K562 (cell line): ENCODE data around the gene BRAF. TPM values are rescaled to one million over a fixed set of nuclear protein-coding genes. Genes with fewer than 3 reads are reported as not detected.

Source experiments
- CEBPB ChIP-seq: fragments of 450-650 bp; IDR thresholded peaks from 2 replicates; pipeline ENCODE4 v1.6.1; 2016; ENCODE audit warnings: missing genetic modification characterization, missing compliant biosample characterization
- CTBP1 ChIP-seq: fragments of 450-650 bp; IDR thresholded peaks from 2 replicates; pipeline ENCODE4 v1.6.1; 2016; ENCODE audit warnings: borderline replicate concordance
- DPF2 ChIP-seq: fragments of 450-650 bp; IDR thresholded peaks from 2 replicates; pipeline ENCODE4 v1.6.1; 2016
- E2F3 ChIP-seq: fragments of 250-450 bp; sonication (Bioruptor Pico); IDR thresholded peaks from 2 replicates; pipeline ENCODE4 v1.4.0; 2020; ENCODE audit warnings: mild to moderate bottlenecking
- ETS2 ChIP-seq: IDR thresholded peaks from 2 replicates; pipeline ENCODE4 v1.6.1; 2016; ENCODE audit warnings: borderline replicate concordance, missing genetic modification characterization, mild to moderate bottlenecking, moderate library complexity, missing compliant biosample characterization; ENCODE audit not compliant: poor library complexity, severe bottlenecking
- FIP1L1 ChIP-seq: fragments of 200-400 bp; formaldehyde crosslinking; IDR thresholded peaks from 2 replicates; pipeline ENCODE4 v1.6.1; 2018; ENCODE audit warnings: mild to moderate bottlenecking, low read depth, low read length; ENCODE audit not compliant: poor library complexity, severe bottlenecking
- KAT2B ChIP-seq: IDR thresholded peaks from one replicate; pipeline ENCODE4 v1.6.1; 2012; ENCODE audit warnings: low read depth, mild to moderate bottlenecking, control low read depth, inconsistent platforms, low read length, moderate library complexity
- KDM4B ChIP-seq, 2 experiments: fragments of 450-650 bp in 1 of 2; sonication (generic) in 1 of 2; IDR thresholded peaks; 2 replicates each; pipeline ENCODE4 v1.6.1; 2016 to 2017; ENCODE audit warnings: borderline replicate concordance in 2 of 2, antibody characterized with exemption in 1 of 2, low read depth in 1 of 2, mild to moderate bottlenecking in 1 of 2
- NRF1 ChIP-seq, 2 experiments: fragments of 450-650 bp; IDR thresholded peaks in 1 of 2; conservative IDR thresholded peaks in 1 of 2; 2 replicates each; pipeline ENCODE4 v1.6.1; 2014; ENCODE audit warnings: mild to moderate bottlenecking in 2 of 2
- SMAD2 ChIP-seq: fragments of 150-350 bp; IDR thresholded peaks from 2 replicates; pipeline ENCODE4 v1.6.1; 2014; ENCODE audit warnings: low read depth, mild to moderate bottlenecking, low read length
- ZNF12 ChIP-seq: sonication (generic); formaldehyde crosslinking; IDR thresholded peaks from 2 replicates; pipeline ENCODE4 v1.4.0; 2020; ENCODE audit warnings: mild to moderate bottlenecking, missing genetic modification reagents
- ZNF75A ChIP-seq: fragments of 450-650 bp; formaldehyde crosslinking; IDR thresholded peaks from 2 replicates; pipeline ENCODE4 v1.4.0; 2020; ENCODE audit warnings: mild to moderate bottlenecking
- polyA plus RNA-seq, 8 experiments: library from polyadenylated mRNA; depleted of rRNA in 4 of 8; stranded (reverse) in 5 of 8; unstranded in 3 of 8; fragments of >200 nt; fragmentation: Nextera tagmentation in 2 of 8; fragmentation: Illumina TruSeq in 1 of 8; extraction: Ambion mirVana in 2 of 8; extraction: Trizol in 1 of 8; gene quantifications; 2 replicates each; pipeline versions ENCODE4 v1.2.1 to v1.2.3, GENCODE V29; 2011 to 2014; ENCODE audit warnings: inconsistent platforms in 1 of 8, missing spikeins in 1 of 8
- total RNA-seq, 7 experiments: library from RNA; depleted of rRNA in 6 of 7; stranded (reverse); fragments of >200 nt in 6 of 7; fragmentation: Illumina TruSeq in 2 of 7; extraction: Trizol in 2 of 7; gene quantifications; 2 replicates each; pipeline versions ENCODE4 v1.2.1 to v1.2.3, GENCODE V29; 2011 to 2021; ENCODE audit warnings: low replicate concordance in 1 of 7
- TF ChIP-seq, protein P1 (sequence below): fragments of 150-350 bp; conservative IDR thresholded peaks from 2 replicates; pipeline ENCODE4 v1.6.1; 2014; ENCODE audit warnings: low read length
- TF ChIP-seq, protein P2 (sequence below), 2 experiments: fragments of 450-650 bp in 1 of 2; sonication (generic) in 1 of 2; formaldehyde crosslinking; conservative IDR thresholded peaks; 2 replicates each; pipeline versions ENCODE4 v1.4.0 to v1.8.1; 2020 to 2022; ENCODE audit warnings: mild to moderate bottlenecking in 1 of 2, missing genetic modification reagents in 1 of 2
- TF ChIP-seq, protein P3 (sequence below): fragments of 200-400 bp; formaldehyde crosslinking; IDR thresholded peaks from 2 replicates; pipeline ENCODE4 v1.6.1; 2017; ENCODE audit warnings: mild to moderate bottlenecking, low read depth, low read length, moderate library complexity
- TF ChIP-seq, protein P4 (sequence below): fragments of 250-450 bp; sonication (Bioruptor Pico); IDR thresholded peaks from 2 replicates; pipeline ENCODE4 v1.5.0; 2020; ENCODE audit warnings: mild to moderate bottlenecking, borderline replicate concordance
- TF ChIP-seq, protein P5 (sequence below): fragments of 450-650 bp; conservative IDR thresholded peaks from 2 replicates; pipeline ENCODE4 v1.6.1; 2016; ENCODE audit warnings: missing genetic modification characterization, low read depth, mild to moderate bottlenecking, control low read depth, missing compliant biosample characterization

The BRAF gene
- total and polyA plus RNA-seq, 9 of the 15 experiments (the other 6 are each of a cell fraction or from before 2014, with no cell fraction given): 3.6 to 38.3 (median 21.9) TPM

DNA sequence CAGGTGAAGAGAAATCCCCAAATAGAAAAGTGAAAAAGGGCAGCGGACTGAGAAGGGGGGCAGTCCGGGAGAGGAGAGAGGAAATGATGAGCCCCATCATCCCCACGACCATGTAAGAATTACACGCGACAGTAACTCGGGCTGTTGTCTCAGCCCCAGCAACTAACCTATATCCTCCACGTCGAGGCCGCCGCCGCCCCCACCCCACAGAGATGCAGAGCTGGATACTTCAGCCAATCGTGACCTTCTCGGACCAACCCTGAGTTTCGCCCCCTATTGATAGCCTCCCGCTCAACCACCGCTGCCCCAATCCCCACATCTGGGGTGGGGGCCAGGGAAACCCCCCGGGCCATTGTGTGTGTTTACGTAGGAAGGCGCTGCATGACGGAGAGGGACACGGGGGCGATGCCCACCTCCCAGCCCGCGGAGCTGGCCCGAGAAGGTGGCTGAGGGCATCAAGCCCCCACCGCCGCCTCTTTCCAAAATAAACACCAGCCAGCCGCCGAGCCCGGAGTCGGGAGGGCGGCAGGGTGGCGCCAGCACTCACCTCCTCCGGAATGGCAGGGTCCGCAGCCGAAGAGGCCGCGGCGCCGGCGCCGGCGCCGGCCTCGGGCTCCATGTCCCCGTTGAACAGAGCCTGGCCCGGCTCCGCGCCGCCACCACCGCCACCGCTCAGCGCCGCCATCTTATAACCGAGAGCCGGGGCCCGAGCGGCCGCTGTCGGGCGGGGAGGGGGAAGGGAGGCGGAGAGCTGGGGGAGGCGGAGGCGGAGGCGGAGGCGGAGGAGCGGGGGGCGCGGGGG lies 509 bp downstream of the BRAF start (continued):
- TF ChIP-seq, protein P1, sequence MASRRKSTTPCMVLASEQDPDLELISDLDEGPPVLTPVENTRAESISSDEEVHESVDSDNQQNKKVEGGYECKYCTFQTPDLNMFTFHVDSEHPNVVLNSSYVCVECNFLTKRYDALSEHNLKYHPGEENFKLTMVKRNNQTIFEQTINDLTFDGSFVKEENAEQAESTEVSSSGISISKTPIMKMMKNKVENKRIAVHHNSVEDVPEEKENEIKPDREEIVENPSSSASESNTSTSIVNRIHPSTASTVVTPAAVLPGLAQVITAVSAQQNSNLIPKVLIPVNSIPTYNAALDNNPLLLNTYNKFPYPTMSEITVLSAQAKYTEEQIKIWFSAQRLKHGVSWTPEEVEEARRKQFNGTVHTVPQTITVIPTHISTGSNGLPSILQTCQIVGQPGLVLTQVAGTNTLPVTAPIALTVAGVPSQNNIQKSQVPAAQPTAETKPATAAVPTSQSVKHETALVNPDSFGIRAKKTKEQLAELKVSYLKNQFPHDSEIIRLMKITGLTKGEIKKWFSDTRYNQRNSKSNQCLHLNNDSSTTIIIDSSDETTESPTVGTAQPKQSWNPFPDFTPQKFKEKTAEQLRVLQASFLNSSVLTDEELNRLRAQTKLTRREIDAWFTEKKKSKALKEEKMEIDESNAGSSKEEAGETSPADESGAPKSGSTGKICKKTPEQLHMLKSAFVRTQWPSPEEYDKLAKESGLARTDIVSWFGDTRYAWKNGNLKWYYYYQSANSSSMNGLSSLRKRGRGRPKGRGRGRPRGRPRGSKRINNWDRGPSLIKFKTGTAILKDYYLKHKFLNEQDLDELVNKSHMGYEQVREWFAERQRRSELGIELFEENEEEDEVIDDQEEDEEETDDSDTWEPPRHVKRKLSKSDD: no peak
- TF ChIP-seq, protein P2, sequence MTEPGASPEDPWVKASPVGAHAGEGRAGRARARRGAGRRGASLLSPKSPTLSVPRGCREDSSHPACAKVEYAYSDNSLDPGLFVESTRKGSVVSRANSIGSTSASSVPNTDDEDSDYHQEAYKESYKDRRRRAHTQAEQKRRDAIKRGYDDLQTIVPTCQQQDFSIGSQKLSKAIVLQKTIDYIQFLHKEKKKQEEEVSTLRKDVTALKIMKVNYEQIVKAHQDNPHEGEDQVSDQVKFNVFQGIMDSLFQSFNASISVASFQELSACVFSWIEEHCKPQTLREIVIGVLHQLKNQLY (CRISPR knock-in tag; conservative IDR thresholded peaks at IDR 0.05): no peak
- TF ChIP-seq KAT2B: no peak
- peak; percentile 40 to 47 for TF ChIP-seq NRF1 (conservative IDR thresholded peaks at IDR 0.05 in 1 of 2, IDR thresholded peaks at IDR 0.05 in 1 of 2)
- no peak for TF ChIP-seq SMAD2
- TF ChIP-seq, protein P3, sequence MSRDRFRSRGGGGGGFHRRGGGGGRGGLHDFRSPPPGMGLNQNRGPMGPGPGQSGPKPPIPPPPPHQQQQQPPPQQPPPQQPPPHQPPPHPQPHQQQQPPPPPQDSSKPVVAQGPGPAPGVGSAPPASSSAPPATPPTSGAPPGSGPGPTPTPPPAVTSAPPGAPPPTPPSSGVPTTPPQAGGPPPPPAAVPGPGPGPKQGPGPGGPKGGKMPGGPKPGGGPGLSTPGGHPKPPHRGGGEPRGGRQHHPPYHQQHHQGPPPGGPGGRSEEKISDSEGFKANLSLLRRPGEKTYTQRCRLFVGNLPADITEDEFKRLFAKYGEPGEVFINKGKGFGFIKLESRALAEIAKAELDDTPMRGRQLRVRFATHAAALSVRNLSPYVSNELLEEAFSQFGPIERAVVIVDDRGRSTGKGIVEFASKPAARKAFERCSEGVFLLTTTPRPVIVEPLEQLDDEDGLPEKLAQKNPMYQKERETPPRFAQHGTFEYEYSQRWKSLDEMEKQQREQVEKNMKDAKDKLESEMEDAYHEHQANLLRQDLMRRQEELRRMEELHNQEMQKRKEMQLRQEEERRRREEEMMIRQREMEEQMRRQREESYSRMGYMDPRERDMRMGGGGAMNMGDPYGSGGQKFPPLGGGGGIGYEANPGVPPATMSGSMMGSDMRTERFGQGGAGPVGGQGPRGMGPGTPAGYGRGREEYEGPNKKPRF: no peak
- no peak for TF ChIP-seq ETS2 (tag)
- TF ChIP-seq CTBP1: peak; percentile 89
- TF ChIP-seq KDM4B (IDR thresholded peaks at IDR 0.05; ENCODE audit: borderline replicate concordance in 2 of 2, low read depth in 1 of 2): no peak; a peak in 1 of 4 replicates
- TF ChIP-seq, protein P4, sequence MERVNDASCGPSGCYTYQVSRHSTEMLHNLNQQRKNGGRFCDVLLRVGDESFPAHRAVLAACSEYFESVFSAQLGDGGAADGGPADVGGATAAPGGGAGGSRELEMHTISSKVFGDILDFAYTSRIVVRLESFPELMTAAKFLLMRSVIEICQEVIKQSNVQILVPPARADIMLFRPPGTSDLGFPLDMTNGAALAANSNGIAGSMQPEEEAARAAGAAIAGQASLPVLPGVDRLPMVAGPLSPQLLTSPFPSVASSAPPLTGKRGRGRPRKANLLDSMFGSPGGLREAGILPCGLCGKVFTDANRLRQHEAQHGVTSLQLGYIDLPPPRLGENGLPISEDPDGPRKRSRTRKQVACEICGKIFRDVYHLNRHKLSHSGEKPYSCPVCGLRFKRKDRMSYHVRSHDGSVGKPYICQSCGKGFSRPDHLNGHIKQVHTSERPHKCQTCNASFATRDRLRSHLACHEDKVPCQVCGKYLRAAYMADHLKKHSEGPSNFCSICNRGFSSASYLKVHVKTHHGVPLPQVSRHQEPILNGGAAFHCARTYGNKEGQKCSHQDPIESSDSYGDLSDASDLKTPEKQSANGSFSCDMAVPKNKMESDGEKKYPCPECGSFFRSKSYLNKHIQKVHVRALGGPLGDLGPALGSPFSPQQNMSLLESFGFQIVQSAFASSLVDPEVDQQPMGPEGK (CRISPR knock-in tag): peak; percentile 31; the same call in 1 of the 2 replicates
- TF ChIP-seq, protein P5, sequence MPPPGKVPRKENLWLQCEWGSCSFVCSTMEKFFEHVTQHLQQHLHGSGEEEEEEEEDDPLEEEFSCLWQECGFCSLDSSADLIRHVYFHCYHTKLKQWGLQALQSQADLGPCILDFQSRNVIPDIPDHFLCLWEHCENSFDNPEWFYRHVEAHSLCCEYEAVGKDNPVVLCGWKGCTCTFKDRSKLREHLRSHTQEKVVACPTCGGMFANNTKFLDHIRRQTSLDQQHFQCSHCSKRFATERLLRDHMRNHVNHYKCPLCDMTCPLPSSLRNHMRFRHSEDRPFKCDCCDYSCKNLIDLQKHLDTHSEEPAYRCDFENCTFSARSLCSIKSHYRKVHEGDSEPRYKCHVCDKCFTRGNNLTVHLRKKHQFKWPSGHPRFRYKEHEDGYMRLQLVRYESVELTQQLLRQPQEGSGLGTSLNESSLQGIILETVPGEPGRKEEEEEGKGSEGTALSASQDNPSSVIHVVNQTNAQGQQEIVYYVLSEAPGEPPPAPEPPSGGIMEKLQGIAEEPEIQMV (tag): no peak
- 0 out of 2 replicates have a peak, but pooled peaks have one; percentile 46 for TF ChIP-seq E2F3
- TF ChIP-seq DPF2: peak; percentile 61
- TF ChIP-seq ZNF12: no peak; the same call in 1 of the 2 replicates
- TF ChIP-seq CEBPB (tag): no peak
- TF ChIP-seq FIP1L1: peak; percentile 94
- TF ChIP-seq ZNF75A (CRISPR knock-in tag): no peak
